ENCODE data around the gene RYR2.

RYR2 gene

GRCh38 chr1:237478082-237478481, 436.1 kb downstream of the RYR2 start:
- DNase-seq, result no peak

GRCh38 chr1:237478842-237479241, 436.9 kb downstream of the RYR2 start:
- no peak for DNase-seq

GRCh38 chr1:237482777-237483176, 440.8 kb downstream of the RYR2 start:
- no peak for DNase-seq

- no peak for DNase-seq
These were observed 450.4 kb downstream of the RYR2 start for GRCh38 chr1:237492359-237492758.

- no peak for DNase-seq
These were observed 458.6 kb downstream of the RYR2 start for GRCh38 chr1:237500566-237500965.

- DNase-seq, result no peak
These were observed 461.3 kb downstream of the RYR2 start for GRCh38 chr1:237503292-237503691.

GRCh38 chr1:237507005-237507404, 465.0 kb downstream of the RYR2 start:
- no peak for DNase-seq

- DNase-seq, result no peak
These were observed 467.8 kb downstream of the RYR2 start for GRCh38 chr1:237509748-237510147.

- DNase-seq, result no peak
These were observed 483.1 kb downstream of the RYR2 start for GRCh38 chr1:237525102-237525501.

GRCh38 chr1:237527761-237528160, 485.8 kb downstream of the RYR2 start:
- DNase-seq, result no peak

- DNase-seq, result no peak
These were observed 486.6 kb downstream of the RYR2 start for GRCh38 chr1:237528545-237528944.

GRCh38 chr1:237539055-237539454, 497.1 kb downstream of the RYR2 start:
- DNase-seq, result no peak

GRCh38 chr1:237542525-237543418, 500.8 kb downstream of the RYR2 start:
- DNase-seq, result no peak

- DNase-seq, result no peak
These were observed 511.1 kb downstream of the RYR2 start for GRCh38 chr1:237553078-237553477.

- DNase-seq, result no peak
These were observed 514.9 kb downstream of the RYR2 start for GRCh38 chr1:237556911-237557310.

GRCh38 chr1:237562242-237562823, 520.3 kb downstream of the RYR2 start:
- peak; percentile 58 to 63 for DNase-seq

- no peak for DNase-seq
These were observed 523.3 kb downstream of the RYR2 start for GRCh38 chr1:237565236-237565635.

GRCh38 chr1:237566581-237566980, 524.6 kb downstream of the RYR2 start:
- DNase-seq, result no peak

- no peak for DNase-seq
These were observed 527.0 kb downstream of the RYR2 start for GRCh38 chr1:237568955-237569354.

- no peak for DNase-seq
These were observed 528.5 kb downstream of the RYR2 start for GRCh38 chr1:237570530-237570929.

GRCh38 chr1:237574536-237574935, 532.6 kb downstream of the RYR2 start:
- no peak for DNase-seq

GRCh38 chr1:237578540-237578939, 536.6 kb downstream of the RYR2 start:
- no peak for DNase-seq

GRCh38 chr1:237580726-237581125, 538.7 kb downstream of the RYR2 start:
- no peak for DNase-seq

- no peak for DNase-seq
These were observed 541.3 kb downstream of the RYR2 start for GRCh38 chr1:237583270-237583669.

GRCh38 chr1:237583756-237584155, 541.8 kb downstream of the RYR2 start:
- DNase-seq, result no peak
